HL-60/S4 treated with retinoic acid at 250 ng/mL for 4 days and 3 days (cell line): ENCODE data around the gene RNF182.
"Not testable (repeated sequence)": the region's sequence is repeated elsewhere in the genome, so short reads cannot be mapped to it uniquely, and the experiment has no call there.

Experiments used
- in situ Hi-C: fragments of 300-500 bp; cut with MboI; formaldehyde crosslinking; loops from 2 replicates; pipeline ENCODE4 v1.7.0; 2022; ENCODE audit warnings: low sequenced_read_pairs

Gene RNF182

DNA sequence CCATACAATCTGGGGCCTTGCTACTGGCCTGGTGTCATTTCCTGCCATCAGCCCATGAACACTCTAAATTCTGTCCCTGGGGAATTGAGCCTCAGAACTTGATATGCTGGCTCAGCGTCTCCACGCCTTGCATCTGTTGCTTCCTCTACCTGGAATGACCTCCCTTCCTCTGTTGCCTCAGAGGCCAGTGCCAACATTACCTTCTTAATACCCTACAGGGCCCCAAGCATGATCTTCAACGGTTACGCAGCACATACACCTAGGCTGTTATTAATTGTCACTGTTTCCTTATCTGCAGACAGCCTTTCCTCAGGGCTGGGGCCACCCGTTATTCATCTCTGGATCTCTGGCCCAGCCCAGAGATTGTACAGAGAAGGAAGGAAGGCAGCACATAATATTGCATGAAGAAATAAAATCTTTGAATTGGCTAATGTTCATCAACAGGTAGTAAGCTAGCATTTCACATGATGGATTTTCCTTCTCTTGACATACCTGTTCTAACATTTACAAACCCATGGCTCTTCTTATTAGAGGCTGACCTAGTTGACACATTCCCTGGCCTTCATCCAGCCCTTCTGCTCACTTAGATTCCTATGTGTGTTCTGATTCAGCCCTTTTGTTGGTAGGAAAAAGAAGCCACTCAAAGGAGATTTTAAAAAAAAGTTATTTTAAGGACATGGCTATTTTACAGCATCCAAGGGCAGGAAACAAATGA, 8.4 kb upstream of the RNF182 start:
- in situ Hi-C loops: no loop called here

DNA sequence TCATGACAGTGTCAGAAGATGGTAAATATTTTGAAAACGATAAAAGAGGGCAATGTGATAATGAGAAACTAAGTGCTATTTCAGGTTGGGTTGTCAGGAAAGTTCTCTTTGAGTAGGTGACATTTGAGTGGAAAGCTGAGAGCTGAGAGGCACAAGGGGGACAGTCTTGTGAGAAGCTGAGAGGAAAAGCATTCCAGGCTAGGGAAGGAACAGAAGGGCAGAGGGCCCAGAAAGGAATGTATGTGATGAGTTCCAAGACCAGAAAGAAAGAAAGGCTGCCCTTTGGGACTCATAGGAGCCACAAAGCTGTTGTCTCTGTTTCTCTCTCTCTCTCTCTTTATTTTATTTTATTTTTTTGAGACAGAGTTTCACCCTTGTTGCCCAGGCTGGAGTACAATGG, 7.6 kb upstream of the RNF182 start:
- in situ Hi-C loops: no loop called here

DNA sequence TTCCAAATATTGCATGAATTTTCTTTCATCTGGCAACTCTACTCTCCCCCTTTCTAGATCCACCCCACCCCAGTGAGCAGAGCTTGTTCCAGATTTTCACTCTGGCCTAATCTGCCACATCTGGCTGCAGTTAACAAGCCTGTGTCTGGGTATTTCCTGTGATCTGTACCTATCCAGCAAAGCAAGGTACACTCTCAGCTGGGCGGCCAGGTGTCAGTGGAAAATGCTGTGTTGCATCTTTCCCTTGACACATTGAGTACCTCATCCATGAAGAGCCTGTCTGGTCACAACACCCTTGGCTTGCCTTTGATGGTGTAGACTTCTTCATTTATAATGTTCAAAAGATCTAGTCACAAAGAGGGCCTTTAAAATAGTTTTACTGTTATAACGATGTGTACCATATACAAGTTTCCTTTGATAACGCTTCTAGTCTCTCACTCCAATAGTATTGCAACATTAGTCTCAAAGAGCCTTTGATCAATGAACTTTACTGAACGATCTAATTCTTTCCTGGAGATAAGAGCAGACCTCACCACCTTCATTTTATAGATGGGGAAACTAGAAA, 6.0 kb upstream of the RNF182 start:
- in situ Hi-C loops: no loop called here

DNA sequence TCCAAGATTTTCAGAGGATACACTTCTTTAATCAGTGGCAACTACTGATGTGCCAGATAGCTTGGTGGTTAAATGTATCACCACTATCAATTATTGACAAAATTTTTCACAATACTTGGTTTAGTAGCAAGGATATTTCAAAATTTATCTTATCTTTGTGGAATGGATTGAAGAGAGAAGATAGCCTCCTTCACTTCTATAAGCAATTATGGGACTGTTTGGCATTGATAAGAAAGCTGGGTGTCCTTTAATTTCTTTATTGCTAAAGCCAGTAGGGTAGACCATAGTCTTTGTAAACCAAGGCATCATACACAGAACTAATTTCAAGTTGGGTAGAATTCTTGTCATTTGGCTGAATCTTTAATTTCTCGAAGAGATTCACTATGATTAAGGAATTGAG, 4.9 kb upstream of the RNF182 start:
- in situ Hi-C loops: no loop called here

DNA sequence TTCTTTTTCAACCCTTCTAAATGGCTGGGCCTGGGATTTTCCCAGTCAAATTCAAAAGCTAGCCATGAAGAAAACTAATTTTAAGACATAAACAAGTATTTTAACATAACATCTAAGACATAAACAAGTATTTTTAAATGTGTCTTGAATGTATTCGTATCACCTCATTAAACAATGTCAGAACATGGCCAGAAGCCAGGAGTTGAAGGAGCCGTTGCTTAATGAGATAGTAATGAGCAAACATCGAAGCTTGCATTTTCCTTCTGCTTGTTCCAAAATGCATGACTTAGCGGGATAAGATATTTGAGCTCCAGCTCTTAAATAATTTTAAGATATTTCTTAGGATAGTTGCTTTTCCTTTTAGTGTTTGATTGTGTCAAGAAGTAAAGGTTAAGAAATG, 4.2 kb upstream of the RNF182 start:
- in situ Hi-C loops: no loop called here

DNA sequence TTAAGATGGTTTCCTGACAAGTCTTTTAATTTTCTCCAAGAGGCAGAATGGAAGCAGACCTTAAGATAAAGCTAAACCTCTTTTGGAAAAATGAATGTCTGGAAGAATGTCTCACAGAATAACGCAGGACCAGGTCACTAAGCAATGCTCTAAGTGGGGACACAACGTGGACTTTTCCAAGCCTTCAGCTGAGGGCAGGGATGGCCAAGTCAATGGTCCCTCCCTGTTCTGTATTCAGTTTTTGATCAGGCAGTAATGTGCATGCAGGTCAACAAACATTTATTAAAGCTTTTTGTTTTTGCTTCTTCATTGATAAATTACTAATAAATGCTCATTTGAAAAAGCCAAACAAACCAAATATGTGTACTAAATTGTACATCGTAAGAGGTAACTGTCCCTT, 2.0 kb upstream of the RNF182 start:
- in situ Hi-C loops: no loop called here

DNA sequence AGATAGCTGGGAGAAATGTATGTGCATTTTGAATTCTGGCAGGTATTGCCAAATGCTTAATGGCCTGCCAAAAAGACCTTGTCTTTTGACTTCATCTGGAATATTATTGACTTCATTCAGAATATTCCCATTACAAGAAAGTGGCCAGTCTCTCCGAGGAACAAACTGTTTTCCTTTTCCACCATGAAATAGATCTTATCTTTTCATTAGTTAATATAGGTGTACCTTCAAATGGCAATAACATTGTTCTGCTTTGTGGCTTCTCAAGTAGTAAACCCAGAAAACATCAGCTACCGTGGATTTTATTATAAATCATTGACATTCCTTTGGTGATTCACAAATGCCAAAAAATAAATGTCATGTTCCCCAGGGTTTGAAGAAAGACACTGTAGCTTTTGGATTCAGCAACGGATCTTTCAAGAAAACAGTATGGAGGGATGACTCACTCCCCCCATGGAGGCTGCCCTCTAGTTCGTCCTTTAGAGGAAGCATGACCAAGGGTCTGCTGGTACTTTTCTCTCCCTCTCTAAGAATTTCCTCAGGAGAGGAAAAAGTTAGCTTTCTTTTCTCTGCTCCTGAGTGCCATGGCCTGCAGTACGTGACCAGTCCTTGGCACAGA, 1.1 kb upstream of the RNF182 start:
- in situ Hi-C loops: no loop called here

DNA sequence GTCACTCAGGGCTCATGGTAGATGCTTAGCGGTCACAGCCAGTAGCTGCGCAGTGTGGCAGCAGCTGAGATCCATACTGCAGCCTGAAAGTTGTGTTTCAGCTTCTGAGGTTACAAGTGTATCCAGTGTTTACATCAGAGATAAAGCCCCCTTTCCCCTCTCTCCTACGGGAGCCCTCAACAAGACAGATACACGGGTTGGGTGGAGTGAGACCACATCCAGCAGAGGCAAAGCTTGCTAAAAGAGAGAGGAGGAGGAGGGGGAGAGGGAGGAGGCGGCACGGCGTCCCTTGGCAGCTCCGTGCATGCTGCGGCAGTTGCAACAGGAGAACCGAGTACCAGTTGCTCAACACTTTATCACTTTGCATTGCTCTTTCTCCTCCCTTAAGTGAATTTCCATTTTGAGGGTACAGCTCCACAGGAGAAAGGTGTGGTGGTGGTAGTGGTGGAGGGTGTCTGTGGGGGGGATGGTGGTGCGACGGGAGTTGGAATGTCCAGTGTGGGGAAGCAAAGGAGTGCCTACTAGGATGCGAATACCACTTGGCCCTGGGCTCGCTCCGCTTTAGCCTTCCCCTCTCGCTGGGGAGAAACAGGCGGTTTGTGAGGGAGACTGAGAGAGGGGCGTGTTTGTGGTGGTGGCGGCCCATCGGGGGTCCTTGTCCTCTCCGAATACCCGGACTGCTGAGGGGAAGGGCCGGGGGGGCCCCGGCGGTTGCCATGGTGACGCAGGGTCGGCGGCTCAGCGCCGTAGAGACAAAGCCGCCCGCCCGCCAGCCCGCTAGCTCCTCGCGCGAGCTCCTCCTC, 405 bp upstream of the RNF182 start:
- in situ Hi-C loops: no loop called here

DNA sequence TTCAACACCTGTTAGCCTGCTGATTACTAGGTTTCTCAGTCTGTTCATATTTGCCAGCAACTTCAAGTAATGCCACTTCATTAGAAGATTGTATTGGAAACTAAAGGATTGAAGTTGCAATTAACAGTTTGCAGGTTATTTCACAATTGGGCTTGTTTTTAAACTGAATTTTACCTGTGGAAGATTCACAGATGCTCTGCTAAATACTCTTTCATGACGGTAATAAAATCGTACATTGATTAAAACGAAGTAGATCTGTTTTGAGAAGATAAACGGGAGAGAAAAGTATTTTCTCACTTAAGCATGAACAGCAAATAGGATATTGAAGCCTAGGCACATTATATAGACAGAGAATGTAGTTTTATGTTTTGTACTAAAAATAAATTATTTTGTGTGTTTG, 1.6 kb downstream of the RNF182 start:
- in situ Hi-C loops: no loop called here

DNA sequence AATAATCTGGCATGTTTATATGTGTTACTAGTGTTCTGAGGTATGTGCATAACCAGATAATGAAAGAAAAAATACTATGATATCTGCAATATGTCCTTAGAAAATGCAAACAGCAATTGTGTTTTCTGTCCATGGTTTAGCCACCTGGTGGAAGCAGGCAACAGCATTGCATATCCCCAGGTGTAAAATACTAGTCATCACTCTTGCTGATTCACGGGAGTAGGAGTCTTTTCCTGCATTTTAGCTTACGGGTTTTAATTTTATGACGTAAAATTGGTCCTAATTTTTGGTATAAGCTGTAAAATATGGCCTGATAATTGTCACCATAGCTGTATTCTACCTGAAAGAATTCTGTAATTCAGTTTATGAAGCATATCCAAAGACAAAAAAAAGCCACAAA, 2.5 kb downstream of the RNF182 start:
- in situ Hi-C loops: no loop called here

DNA sequence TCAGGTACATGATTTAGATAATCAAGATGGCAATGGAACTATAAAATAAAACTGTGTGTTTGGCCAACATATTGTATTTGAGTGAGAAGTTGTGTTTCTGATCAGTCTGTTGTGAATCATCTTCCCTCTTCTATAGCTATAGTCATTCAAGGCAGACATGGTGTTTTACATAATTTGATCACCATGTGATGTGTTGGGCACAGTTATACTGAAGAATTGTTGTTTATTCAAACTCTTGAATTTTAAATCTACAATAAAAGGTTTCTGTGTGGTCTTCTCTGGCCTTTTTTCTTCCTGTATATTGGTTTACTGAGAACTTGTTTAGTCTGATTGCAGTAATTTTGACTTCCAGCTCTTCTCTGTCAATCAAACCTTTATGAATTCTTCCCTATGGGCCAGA, 4.4 kb downstream of the RNF182 start:
- in situ Hi-C loops: no loop called here

DNA sequence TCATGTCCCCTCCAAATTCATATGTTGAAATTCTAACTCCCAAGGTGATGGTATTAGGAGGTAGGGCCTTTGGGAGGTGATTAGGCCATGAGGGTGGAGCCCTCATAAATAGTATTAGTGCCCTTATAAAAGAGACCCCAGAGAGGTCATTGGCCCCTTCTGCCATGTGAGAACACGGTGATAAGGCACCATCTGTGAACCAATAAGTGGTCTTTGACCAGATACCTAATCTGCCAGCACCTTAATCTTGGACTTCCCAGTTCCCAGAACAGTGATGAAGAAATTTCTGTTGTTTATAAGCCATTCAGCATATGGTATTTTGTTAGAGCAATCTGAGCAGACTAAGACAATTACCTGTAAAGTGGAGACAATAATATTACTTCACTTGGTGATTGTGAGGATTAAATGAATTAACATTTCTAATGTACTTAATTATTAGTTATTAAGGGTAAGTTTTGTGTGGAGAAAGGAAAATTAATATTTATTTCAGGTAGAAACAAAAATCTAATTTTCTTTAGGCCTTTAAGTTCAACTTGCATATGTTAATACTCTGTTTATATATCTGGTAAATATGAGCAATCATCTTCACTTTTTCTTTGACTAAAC, 7.1 kb downstream of the RNF182 start:
- in situ Hi-C loops: no loop called here

DNA sequence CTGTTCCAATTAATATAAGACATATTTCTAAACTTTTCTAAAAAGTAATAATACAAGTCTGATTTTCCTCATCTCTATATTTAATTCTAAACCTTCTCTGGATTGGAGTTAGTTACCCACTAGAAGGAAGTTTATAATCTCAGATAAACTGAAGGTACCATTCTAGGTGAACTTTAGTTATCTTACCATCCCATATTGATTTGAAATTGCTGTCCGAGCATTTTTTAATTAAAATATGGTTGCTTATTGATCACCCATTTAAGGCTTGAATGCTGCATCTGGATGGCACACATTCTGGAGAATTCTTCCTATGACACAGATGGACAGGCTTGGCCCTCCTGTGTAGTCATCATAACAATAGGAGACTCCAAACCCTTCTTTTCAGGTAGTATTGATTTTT, 8.0 kb downstream of the RNF182 start:
- in situ Hi-C loops: no loop called here

DNA sequence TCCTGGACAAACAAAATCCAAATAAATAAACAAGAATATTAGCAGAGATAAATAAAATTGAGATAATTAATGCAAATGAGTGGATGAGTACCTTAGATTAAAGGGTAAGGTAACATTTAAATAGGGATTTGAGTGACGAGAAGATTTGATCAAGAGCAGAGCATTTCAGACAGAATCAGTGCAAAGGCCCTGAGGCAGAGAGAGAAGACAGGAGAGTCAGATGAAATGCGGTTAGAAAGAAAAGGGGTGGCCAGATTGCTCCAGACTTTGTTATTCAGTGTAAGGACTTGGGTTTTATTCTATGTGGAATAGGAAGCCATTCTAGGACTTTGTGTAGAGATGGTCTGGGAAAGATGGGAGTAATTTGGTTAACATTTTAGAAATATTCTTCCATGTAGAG, 10.0 kb downstream of the RNF182 start:
- in situ Hi-C loops: no loop called here

DNA sequence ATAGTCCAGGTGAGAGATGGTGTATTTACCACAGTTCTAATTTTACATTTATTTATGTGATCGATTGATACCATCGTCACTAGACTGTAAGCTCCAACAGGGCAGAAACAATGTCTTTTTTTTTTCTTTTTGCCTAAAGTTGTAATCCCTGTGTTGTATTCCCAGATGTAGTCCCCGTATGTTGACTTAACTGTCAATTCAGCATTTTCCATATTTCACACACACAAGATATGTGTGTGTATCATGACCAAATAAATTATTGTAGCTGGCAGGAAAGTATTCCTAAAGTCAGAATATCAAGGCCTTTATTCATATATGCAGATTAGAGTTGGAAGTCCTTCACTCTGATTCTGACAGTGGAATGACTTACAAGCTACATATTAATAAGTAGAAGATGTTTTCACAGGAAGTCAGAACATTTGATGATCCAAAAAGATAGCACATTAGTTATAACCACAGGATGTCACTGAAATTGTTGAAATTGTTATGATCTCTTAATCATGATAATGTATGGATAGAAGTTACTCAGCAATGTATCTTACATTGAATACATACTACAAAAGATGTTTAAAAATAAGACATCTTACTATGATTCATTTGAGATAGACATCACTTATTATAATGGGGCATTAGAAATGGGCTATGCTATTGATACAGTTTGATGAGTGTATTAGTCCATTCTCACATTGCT, 10.6 kb downstream of the RNF182 start:
- in situ Hi-C loops: no loop called here

DNA sequence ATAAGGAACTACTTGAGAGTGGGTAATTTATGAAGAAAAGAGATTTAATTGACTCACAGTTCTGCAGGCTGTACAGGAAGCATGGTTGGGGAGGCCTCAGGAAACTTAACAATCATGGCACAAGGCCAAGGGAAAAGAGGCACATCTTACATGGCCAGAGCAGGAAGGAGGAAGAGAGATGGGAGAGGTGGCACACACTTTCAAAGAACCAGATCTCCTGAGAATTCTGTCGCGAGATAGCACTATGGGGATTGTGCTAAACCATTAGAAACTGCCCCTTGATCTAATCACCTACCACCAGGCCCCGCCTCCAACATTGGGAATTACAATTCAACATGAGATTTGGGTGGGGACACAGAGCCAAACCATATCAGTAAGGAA, 11.1 kb downstream of the RNF182 start:
- in situ Hi-C loops: not testable (repeated sequence)

DNA sequence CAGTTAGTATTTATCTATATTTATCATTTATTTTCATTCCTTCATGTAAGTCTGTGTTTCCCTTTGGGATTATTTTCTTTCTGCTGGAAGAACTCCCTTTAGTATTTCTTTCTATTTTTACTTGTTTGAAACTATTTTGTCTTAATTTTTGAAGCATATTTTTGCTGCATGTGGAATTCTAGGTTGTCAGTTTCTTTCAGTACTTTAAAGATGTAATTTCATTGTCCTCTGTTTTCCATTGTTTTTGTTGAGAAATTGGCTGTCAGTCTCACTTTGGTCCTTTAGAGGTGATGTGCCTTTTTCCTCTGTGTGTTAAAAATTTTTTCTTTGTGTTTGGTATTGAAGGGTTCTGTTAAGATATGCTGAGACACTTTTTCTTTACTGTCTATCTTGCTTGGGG, 17.1 kb downstream of the RNF182 start:
- in situ Hi-C loops: no loop called here

DNA sequence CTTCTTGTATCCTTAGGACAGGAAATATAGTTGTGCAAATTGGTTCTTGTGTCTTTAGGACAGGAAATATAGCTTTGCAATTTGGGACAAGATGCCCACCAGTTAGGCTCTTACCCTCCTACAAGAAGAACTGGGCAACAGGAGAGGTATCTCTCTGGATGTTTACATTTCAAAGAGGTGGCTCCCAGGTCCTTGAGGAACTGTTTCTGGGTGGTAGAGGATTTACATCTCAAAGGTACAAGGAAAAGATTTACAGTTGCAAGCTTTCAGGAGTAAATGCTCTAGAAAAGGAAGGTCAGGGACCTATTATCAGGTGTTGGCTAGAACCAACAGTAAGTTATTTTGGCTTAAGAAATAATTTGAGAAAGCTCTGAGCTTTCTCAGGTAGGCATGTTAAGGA, 19.2 kb downstream of the RNF182 start:
- in situ Hi-C loops: no loop called here

DNA sequence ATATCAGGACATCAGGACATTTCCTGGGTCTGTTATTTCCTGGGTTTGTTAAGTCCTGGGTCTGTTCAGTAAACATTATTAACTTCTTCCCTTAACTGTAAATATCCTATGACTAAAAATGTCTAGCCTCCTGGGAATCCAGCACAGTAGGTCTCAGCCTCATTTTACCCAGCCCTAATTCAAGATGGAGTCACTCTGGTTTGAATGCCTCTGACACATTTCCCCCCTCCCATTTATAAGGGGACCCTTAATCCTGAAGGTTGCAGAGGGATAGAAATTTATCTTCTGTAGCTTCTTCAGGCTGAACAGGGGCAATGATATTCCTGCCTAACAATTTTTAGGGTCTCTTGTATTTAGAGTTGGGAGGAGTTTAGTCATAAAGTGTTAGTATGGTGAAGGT, 21.8 kb downstream of the RNF182 start:
- in situ Hi-C loops: no loop called here

DNA sequence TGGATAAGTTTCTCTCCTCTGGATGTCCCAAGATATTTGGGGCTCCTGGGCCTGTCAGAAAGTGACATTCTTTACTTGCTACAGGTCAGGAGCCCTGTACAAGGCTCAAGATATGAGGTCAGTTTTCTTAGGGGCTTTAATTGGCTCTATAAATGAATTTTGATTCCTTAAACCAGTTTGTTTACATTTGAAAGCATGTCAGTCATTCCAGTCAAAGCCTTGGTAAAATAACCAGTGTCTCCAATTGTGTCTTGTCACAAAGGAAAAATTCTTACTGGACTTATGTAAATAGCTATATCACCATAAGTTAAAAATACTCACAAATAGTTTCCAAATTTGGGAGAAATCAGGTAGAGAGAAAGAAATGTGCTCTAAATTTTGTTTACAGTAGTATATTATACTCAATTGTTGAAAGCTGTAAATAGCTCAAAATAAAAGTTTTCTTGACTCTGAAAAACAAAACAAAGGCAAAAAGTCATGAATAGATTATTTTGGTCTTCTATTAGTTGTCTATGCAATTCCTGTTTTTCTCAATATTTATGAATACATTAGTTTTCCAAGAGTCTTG, 22.9 kb downstream of the RNF182 start:
- in situ Hi-C loops: no loop called here

DNA sequence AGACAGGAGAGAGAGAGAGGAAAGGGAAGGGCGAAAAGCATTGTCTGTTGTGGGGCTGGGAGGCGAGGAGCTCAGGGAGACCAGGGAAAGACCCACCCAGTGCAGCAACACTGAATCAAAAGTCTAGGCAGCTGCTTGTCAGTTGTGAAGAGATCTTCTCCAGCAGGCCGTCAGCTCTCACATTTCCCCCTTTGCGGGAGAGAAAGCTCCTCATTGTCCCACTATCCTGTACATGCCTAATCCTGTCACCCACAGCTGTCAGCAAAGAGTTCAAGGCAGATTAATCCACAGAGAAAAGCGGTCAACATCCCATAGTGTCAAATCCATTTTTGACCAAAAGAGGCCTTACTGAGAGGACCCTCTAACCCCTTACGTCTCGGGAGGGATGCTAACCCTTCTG, 27.3 kb downstream of the RNF182 start:
- in situ Hi-C loops: no loop called here
